ENCODE data around the gene PTCH1.
A peak's percentile ranks its signal among the peaks of the same experiment; 100 is the strongest.

PTCH1 gene

DNA sequence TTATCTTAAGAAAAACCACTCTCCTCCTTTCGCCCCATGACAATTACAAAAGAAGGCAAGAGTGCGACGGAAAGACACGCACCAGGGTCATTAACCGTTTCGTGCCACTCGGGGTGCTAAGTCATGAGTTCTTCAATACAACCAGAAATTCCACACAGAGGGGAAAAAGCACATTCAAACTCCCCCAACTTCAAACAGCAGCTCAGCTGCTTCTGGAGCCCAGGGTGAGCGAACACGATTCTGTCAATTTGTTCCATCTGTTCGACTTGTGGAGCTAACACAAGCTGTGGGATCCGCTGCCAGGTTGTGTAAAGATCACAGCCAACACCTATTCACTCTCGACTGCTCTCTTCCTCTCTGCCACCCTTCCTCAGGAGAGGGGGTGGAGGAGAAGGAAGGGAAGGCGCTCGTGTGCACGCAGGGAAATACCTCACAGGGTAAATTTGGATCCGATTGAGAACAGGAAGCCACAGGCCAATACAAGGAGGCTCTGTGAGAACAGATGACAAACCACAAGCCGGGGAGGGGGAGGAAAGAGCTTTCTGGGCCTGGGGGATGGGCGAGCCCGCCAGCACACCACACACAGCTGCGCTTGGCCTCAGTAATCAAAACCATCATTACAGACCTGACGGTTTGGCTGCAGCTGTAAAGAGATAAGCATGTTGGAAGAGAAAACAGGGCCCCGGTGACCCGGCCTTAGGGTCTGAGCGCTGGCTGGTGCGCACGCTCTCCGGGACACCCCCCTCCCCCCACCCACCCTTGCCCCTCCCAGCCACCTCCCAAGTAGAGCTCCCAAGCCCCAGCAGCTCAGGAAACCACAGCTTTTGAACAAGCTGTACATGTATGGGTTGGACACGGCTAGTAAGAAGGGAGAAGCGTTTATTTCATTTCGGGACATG, 54.3 kb downstream of the PTCH1 start:
- DNase-seq: peak; percentile 74

GRCh38 chr9:95461448-95462248, 55.1 kb downstream of the PTCH1 start:
- DNase-seq: no peak

DNA sequence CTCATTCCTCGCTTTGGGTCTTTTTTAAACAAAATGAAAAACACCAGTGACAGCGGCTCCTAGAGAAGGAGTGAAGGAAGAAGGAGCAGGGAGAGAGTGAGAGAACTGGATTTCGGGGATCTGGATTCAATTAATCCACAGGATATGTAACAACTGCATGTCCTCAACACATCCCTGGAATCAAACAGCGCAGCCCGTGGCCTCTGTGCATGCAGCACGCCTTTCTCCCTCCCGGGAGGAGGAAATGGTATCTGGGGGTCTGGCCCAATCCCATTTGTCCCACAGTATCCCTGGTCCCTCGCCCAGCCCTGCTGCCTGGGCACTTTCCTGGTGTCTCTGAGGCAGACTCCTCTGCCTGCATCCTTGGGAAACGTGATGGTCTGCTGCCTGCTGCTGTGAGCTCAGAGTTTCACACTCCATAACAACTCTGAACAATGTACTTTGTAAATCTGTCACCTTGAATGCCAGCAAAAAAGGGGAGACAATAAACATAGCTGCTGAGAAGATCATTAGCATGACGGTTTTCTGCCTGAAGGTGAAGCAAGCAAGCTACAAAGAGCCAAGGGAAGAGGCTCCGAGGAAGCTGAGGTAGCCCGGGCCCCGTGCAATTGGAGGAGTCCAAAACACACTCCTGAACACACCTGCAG, 56.1 kb downstream of the PTCH1 start:
- DNase-seq: no peak

DNA sequence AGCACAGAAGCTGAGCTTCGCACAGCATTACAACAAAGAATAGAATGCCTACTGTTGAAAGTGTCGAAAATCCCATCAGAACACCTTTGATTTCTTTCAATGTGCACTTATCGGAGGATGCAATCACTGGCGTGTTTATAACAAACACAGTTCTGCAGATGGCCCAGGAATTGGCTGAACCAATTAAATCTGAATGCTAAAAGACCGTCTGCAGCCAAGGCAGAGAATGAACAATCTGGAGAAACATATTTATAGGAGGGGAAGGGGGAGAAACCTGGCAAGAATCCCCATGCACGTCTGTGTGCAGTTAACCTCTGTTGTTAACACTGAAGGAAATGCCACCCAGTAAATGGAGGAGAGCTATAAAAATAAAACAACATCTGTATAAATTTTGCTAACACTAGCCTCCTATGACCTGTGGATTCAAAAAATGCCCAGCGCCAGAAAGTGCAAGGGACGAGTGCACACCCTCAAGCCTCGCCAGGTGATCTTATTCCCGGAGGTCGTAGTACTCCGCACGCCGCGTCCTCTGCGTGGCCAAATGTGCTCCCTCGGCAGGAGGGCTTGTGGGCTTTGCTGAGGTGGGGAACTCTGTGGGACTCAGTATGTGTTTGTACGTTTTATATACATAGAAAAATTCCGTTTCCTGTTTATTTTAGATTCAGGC, 56.8 kb downstream of the PTCH1 start:
- DNase-seq: no peak

DNA sequence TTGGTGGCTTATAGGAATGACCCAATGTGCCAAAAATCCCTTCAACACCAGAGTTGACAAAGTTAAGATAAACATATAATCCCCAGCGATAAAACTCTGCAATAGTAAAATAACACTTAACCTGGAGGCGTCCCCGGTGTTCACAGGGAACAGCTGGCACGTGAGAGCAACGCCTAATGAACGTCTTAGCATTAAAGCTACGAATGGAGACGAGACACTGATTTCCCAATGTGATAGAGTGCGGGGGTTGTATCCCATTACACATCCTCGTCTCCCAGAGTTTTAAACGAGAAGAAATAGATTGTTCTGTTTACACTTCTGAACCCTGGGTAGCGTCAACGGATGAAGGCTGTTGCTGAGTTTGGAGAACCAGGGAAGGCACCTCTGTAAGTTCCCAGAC, 57.6 kb downstream of the PTCH1 start:
- no peak for DNase-seq

DNA sequence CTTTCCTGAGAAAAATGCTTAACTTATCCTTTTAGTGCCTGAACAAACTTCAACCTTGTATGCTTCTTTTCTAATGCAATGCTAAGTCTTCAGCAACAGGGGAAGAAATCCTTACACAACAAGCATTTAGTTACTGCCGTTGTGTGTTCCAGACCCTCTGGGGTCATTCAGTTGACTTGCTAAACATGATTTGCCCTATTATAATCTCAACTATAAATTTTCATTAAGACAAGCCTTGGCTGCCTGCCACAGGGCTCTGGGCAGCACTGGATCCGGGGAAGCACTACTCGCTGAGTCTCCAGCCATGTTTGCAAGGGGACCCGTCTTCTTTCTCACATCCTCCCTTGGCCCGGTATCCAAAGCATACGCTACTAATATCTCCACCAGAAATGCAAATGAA, 58.1 kb downstream of the PTCH1 start:
- DNase-seq: no peak

DNA sequence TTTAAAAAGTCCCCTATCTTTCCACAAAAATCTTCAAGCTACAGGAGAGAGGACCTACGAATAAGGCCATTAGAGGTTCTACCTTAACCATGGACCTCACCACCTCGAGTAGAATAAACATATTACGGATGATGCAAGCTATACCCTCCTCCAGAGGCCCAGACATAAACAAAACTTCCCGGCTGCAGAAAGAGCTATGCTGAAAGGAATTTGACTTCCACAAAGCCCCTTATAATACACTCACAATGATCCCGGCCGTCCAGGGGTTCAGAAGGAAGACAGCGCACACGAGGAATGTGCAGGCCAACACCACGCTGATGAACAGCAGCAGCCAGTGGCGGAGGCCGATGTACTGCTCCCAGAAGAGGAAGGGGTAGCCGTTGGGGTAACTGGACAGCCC, 59.0 kb downstream of the PTCH1 start:
- DNase-seq: no peak

GRCh38 chr9:95455714-95456113, 61.1 kb downstream of the PTCH1 start:
- no peak for DNase-seq

DNA sequence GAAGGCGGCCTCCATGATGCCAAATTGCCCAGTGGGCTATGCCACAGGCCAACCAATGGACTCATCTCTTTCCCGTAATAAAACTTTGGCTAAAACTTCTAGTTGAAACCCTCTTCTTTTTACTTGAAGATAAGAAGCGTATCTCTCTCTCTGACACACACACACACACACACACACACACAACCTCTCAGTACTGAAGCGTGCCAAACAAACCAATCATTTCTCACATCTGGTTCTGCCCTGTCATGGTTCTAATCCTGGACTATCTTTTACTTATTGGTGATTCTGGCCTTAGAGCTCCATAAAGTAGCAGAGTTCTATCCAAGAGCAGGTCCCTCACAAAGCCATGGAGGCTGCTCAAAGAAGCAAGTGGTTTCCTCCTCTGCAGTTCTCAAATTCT, 64.6 kb downstream of the PTCH1 start:
- no peak for DNase-seq

DNA sequence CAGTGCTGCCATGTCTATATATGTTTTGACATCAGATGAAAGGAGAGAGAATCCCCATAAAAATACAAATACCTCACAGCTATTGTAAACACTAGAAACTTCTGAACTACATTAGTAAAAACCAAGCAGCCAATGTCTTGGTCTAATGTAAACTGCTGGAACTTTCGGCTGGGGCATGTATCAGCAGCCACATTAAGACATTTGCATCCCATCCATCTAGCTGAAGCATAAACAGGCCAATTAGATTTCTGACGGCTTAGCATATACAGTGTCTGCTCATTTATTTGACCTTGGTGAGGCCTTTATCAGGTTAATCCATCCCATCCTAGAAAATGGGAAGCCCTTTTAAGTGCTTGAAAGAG, 65.7 kb downstream of the PTCH1 start:
- DNase-seq: no peak

GRCh38 chr9:95450171-95451064, 66.4 kb downstream of the PTCH1 start:
- no peak for DNase-seq

DNA sequence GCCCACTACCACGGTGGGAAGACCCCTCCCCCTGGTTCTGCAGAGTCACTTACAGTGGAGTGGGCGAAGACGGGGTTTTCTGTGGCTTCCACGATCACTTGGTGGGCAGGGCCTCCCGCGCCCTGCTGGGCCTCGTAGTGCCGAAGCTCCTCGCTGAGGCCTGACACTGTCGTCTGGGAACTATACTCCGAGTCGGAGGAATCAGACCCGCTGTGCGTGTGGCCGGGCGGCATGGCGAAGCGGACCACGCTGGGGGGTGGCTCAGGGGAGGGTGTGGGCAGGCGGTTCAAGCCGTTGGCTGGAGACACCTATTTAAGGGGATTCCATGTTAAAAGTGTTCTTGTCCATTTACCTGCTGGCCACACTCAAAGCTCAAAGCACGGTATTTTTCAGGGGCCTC, 67.8 kb downstream of the PTCH1 start:
- DNase-seq: no peak

GRCh38 chr9:95447660-95448420, 68.9 kb downstream of the PTCH1 start:
- no peak for DNase-seq

- no peak for DNase-seq
Observed at GRCh38 chr9:95446984-95447383, 69.8 kb downstream of the PTCH1 start.

DNA sequence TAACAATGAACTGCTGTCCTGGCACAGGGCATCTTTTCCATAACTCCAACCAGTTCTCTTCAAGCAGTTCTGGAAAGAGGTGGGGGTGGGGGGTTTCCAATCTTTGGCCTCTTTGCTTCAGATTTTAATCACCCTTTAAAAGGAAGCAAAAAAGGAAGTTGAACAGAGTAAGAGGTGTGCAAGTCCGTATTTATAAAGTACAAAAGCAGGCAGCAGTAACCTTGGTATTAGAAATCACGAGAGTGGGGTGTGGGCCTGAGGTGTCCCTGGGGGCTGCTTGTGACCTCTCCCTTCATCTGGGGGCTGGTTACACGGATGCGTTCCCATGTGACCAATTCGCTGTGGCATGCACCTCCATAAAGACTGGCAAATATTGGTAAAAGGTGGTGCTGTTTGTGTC, 70.5 kb downstream of the PTCH1 start:
- DNase-seq: no peak

DNA sequence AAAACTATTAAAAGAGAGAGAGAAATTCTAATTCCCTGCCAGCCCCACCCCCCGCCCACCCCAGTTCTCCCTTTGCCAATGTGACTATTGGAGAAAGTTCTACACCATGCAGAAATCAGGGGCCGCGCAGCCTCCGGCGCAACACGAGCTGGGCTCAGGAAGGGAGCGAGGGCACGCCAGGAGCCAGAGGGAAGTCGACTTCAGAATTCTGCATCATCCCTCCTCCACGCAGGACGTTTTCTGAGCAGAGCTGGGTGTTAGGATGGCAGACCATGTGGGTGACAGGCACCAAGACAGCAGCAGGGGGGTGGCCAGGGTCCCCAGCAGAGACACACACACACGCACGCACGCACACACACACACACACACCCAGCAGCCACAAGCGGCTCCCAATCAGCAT, 72.6 kb downstream of the PTCH1 start:
- DNase-seq: no peak

GRCh38 chr9:95443301-95443700, 73.5 kb downstream of the PTCH1 start:
- no peak for DNase-seq

DNA sequence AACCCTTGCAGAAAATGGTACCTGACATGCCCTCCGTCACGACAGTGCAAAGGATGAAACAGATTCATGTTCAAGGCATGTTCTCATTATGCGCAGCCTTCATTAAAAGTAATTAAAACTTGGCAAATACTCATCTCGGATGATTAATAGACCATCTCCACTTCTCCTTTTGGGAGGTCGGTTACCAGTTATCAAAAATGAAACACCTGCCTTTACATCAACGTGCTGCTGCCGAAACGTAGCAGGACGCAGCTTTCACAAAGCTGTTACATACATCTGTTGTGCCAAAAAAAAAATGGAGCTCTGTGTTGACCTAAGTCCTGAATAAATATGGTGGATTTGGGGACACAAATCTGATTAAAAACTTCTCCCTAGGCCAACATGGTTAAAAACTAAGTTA, 75.7 kb downstream of the PTCH1 start:
- DNase-seq: no peak

DNA sequence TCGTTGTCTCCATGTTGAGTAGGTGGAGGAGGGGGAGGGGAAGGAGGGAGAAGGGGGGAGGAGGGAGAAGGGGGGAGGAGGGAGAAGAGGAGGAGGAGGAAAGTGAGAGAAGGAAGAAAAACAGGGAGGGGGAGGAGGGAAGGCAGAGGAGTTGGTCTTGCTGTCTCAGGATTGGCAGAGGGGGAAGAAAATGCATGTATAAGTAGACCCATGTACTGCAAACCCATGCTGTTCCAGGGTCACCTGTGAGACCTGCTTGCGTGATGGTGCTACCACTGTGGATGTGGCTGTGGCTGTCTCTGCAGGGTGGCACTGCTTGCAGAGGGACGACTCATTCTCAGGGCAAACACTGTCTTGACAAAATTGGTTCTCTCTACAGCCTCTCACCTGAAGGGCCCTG, 76.3 kb downstream of the PTCH1 start:
- DNase-seq: no peak

DNA sequence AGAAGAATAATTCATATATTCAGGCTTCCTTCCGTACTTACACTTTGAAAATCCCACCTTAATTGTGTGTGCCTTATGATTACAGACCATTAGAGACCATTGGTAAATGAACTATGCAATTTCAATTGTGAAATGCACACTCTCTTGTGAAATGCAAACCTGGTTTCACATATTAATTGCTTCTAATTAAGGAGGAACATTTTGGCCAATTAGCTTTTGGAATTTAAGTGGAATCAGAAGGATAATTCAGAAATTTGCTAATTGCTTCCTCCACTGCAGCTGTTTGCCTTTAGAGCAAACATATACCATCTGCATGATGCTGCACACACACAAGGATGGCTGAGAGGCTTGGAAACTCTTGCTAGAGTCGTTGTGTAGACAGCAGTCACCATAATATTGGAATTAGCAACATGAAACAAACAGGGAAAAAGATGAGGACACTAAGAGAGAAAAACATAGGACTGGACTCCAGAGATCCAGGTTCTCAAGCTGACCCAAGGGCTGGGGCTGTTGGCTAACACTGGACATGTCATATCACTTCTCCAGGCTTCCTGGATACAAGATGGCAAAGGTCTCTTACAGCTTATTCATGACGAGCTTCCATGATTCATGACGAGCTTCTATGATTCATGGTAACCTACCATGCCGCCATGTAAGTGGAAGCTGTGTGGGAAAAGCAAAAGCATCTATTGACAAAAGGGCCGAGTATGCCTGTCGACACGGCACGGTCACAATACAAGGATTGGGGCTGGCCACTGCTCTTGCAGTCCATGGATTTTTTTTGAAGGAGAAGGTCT, 78.0 kb downstream of the PTCH1 start:
- DNase-seq: no peak

DNA sequence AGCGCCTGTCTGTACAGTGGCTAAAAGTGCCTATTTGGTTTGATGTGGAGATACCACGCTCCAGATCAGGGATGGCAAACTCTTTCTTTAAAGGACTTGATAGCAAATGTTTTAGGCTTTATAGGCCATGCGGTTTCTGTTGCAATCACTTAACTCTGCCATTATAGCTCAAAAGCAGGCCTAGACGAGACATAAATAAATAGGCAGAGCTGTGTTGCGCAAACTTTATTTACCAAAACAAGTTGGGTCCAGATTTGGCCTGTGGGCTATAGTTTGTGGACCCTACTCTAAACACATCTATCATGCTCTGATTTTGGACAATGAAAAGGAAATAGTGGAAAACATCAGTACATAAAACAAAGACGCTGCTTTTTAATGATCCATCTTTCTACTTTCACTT, 79.2 kb downstream of the PTCH1 start:
- no peak for DNase-seq
